IMR-90 (cell line): ENCODE measurements around the gene KRT86. TPM values are rescaled to one million over a fixed set of nuclear protein-coding genes. Genes with fewer than 3 reads are reported as not detected.

Experiments
- ATAC-seq: fragments of 200-7000 bp; cut with Tn5 transposase; 2 replicates; pipeline ENCODE4 v1.9.1; 2020; ENCODE audit warnings: low read depth, mild to moderate bottlenecking, moderate library complexity
- BruUV-seq: library from RNA; stranded (reverse); fragments of 400-500 nt; replicated peaks from 2 replicates; lab custom pipeline; 2021; lab: Mats Ljungman, UMichigan
- CTCF ChIA-PET: fragments of 300-600 bp; formaldehyde crosslinking; extraction: SDS; loops from one replicate; lab custom pipeline; 2021; ENCODE audit warnings: antibody characterized with exemption; lab: Yijun Ruan, JAX
- POLR2A ChIA-PET: fragments of 300-600 bp; sonication (Branson Sonifier 250); formaldehyde crosslinking; loops from one replicate; lab custom pipeline; 2022; ENCODE audit warnings: antibody characterized with exemption; ENCODE audit not compliant: unreplicated experiment; lab: Charles Lee
- DNase-seq: peaks from one replicate; pipeline ENCODE4 v3.0.0; 2013
- H2AFZ ChIP-seq: replicated peaks from 2 replicates; pipeline ENCODE3; 2013; ENCODE audit warnings: low read length, mild to moderate bottlenecking; ENCODE audit not compliant: poor library complexity
- H2AK5ac ChIP-seq: 2 replicates; pipeline ENCODE4 v1.6.1; 2013; ENCODE audit warnings: low read depth, low read length, inconsistent platforms
- H2AK9ac ChIP-seq: replicated peaks from 2 replicates; pipeline ENCODE3; 2013; ENCODE audit warnings: mild to moderate bottlenecking, low read depth, low read length, moderate library complexity; ENCODE audit not compliant: poor library complexity
- H2BK120ac ChIP-seq: 2 replicates; pipeline ENCODE4 v1.6.1; 2013; ENCODE audit warnings: low read depth, low read length, inconsistent platforms
- H2BK15ac ChIP-seq: 3 replicates; pipeline ENCODE4 v1.6.1; 2013; ENCODE audit warnings: low read depth, low read length, inconsistent platforms
- H2BK20ac ChIP-seq: 2 replicates; pipeline ENCODE4 v1.6.1; 2013; ENCODE audit warnings: low read depth, mild to moderate bottlenecking, inconsistent platforms, low read length, moderate library complexity
- H2BK5ac ChIP-seq: 2 replicates; pipeline ENCODE4 v1.6.1; 2013; ENCODE audit warnings: mild to moderate bottlenecking, low read depth, low read length, inconsistent platforms; ENCODE audit not compliant: poor library complexity, severe bottlenecking
- H3K14ac ChIP-seq: replicated peaks from 2 replicates; pipeline ENCODE4 v1.6.1; 2013; ENCODE audit warnings: low read depth, low read length, inconsistent platforms
- H3K18ac ChIP-seq: 2 replicates; pipeline ENCODE4 v1.6.1; 2013; ENCODE audit warnings: low read depth, low read length, control low read depth
- H3K23ac ChIP-seq: 2 replicates; pipeline ENCODE4 v1.6.1; 2013; ENCODE audit warnings: low read depth, low read length, inconsistent platforms
- H3K27ac ChIP-seq: 2 replicates; pipeline ENCODE4 v1.5.1; 2013; ENCODE audit warnings: mild to moderate bottlenecking, control low read depth, low read length; ENCODE audit not compliant: insufficient read depth
- H3K27me3 ChIP-seq: 2 replicates; pipeline ENCODE4 v1.6.1; 2013; ENCODE audit warnings: low read length; ENCODE audit not compliant: control insufficient read depth, insufficient read depth
- H3K36me3 ChIP-seq: 2 replicates; pipeline ENCODE4 v1.6.1; 2013; ENCODE audit warnings: low read length, mixed read lengths; ENCODE audit not compliant: control insufficient read depth, insufficient read depth
- H3K4ac ChIP-seq: 2 replicates; pipeline ENCODE4 v1.6.1; 2013; ENCODE audit warnings: low read depth, low read length, inconsistent platforms
- H3K4me1 ChIP-seq: 2 replicates; pipeline ENCODE4 v1.6.1; 2013; ENCODE audit warnings: low read length, mixed read lengths; ENCODE audit not compliant: control insufficient read depth, insufficient read depth
- H3K4me2 ChIP-seq: 2 replicates; pipeline ENCODE4 v1.6.1; 2013; ENCODE audit warnings: low read depth, mild to moderate bottlenecking, control low read depth, low read length, moderate library complexity
- H3K4me3 ChIP-seq: 2 replicates; pipeline ENCODE4 v1.5.1; 2013; ENCODE audit warnings: low read depth, mild to moderate bottlenecking, control low read depth, low read length, moderate library complexity; ENCODE audit not compliant: insufficient read depth
- H3K56ac ChIP-seq: 2 replicates; pipeline ENCODE4 v1.6.1; 2013; ENCODE audit warnings: low read length, inconsistent platforms; ENCODE audit not compliant: insufficient read depth; ENCODE audit errors: extremely low read depth
- H3K79me1 ChIP-seq, 2 experiments: 2 replicates each; pipeline ENCODE4 v1.6.1; 2013; ENCODE audit warnings: low read length in 2 of 2, inconsistent platforms in 1 of 2, low read depth in 1 of 2
- H3K9ac ChIP-seq: 2 replicates; pipeline ENCODE4 v1.6.1; 2013; ENCODE audit warnings: low read depth, low read length, control low read depth
- H3K9me1 ChIP-seq: 2 replicates; pipeline ENCODE4 v1.6.1; 2013; ENCODE audit warnings: low read length, inconsistent platforms; ENCODE audit not compliant: insufficient read depth
- H3K9me3 ChIP-seq: 2 replicates; pipeline ENCODE4 v1.6.1; 2013; ENCODE audit warnings: low read length; ENCODE audit not compliant: control insufficient read depth, insufficient read depth
- H4K20me1 ChIP-seq: 2 replicates; pipeline ENCODE4 v1.6.1; 2013; ENCODE audit warnings: low read length, inconsistent platforms; ENCODE audit not compliant: insufficient read depth
- H4K5ac ChIP-seq: 2 replicates; pipeline ENCODE4 v1.6.1; 2013; ENCODE audit warnings: mild to moderate bottlenecking, low read depth, low read length, control low read depth
- H4K8ac ChIP-seq, 2 experiments: 2 replicates each; pipeline ENCODE4 v1.6.1; 2013; ENCODE audit warnings: low read depth in 2 of 2, low read length in 2 of 2, control low read depth in 1 of 2, inconsistent platforms in 1 of 2
- H4K91ac ChIP-seq: 2 replicates; pipeline ENCODE4 v1.6.1; 2013; ENCODE audit warnings: low read depth, low read length, inconsistent platforms; ENCODE audit not compliant: insufficient read depth
- BHLHE40 ChIP-seq: fragments of 150-350 bp; IDR thresholded peaks from 2 replicates; pipeline ENCODE4 v1.6.1; 2016; ENCODE audit warnings: mild to moderate bottlenecking, low read depth, low read length
- CEBPB ChIP-seq: IDR thresholded peaks from 2 replicates; pipeline ENCODE4 v1.6.1; 2012; ENCODE audit warnings: low read depth, low read length, improper control_type of control experiment
- CHD1 ChIP-seq: IDR thresholded peaks from 2 replicates; pipeline ENCODE4 v1.6.1; 2012; ENCODE audit warnings: low read depth, low read length, improper control_type of control experiment
- FOS ChIP-seq: fragments of 150-350 bp; IDR thresholded peaks from 2 replicates; pipeline ENCODE4 v1.6.1; 2016; ENCODE audit warnings: low read depth, low read length
- MAFK ChIP-seq: IDR thresholded peaks from 2 replicates; pipeline ENCODE4 v1.6.1; 2012; ENCODE audit warnings: low read depth, low read length, improper control_type of control experiment
- MAZ ChIP-seq: IDR thresholded peaks from 2 replicates; pipeline ENCODE4 v1.6.1; 2012; ENCODE audit warnings: low read depth, mild to moderate bottlenecking, low read length, improper control_type of control experiment, moderate library complexity, borderline replicate concordance
- MXI1 ChIP-seq: IDR thresholded peaks from 2 replicates; pipeline ENCODE4 v1.6.1; 2012; ENCODE audit warnings: low read depth, mild to moderate bottlenecking, low read length, moderate library complexity, borderline replicate concordance
- NFE2L2 ChIP-seq: fragments of 150-350 bp; IDR thresholded peaks from 2 replicates; pipeline ENCODE4 v1.6.1; 2016; ENCODE audit warnings: low read depth, mild to moderate bottlenecking, low read length
- POLR2A ChIP-seq: IDR thresholded peaks from 2 replicates; pipeline ENCODE4 v1.6.1; 2012; ENCODE audit warnings: mild to moderate bottlenecking, low read depth, low read length
- RAD21 ChIP-seq: IDR thresholded peaks from 2 replicates; pipeline ENCODE4 v1.6.1; 2012; ENCODE audit warnings: low read length, improper control_type of control experiment
- RCOR1 ChIP-seq: IDR thresholded peaks from 2 replicates; pipeline ENCODE4 v1.6.1; 2012; ENCODE audit warnings: mild to moderate bottlenecking, low read length, improper control_type of control experiment; ENCODE audit not compliant: insufficient replicate concordance
- RFX5 ChIP-seq: IDR thresholded peaks from 2 replicates; pipeline ENCODE4 v1.8.0; 2012; ENCODE audit warnings: low read depth, mild to moderate bottlenecking, low read length, moderate library complexity
- SMC3 ChIP-seq: fragments of 150-350 bp; IDR thresholded peaks from 2 replicates; pipeline ENCODE4 v1.6.1; 2016; ENCODE audit warnings: low read depth, mild to moderate bottlenecking, antibody characterized with exemption, low read length, moderate library complexity
- WGBS, 2 experiments: methylation state at CpG; one replicate each; pipeline versions ENCODE4 v1.1.5 to v1.1.7; 2013; ENCODE audit warnings: missing lambda C conversion rate in 2 of 2; ENCODE audit not compliant: insufficient read length in 1 of 2; ENCODE audit errors: extremely low coverage in 2 of 2; 5-methylcytosine and 5-hydroxymethylcytosine counted together
- dilution Hi-C: fragments of 300-500 bp; cut with HindIII; formaldehyde crosslinking; loops from one replicate; pipeline ENCODE4 v1.14.3; 2018; ENCODE audit warnings: low sequenced_read_pairs; ENCODE audit not compliant: unreplicated experiment
- in situ Hi-C: fragments of 300-500 bp; cut with MboI; formaldehyde crosslinking; loops from 3 replicates; pipeline ENCODE4 v1.14.3; 2019; ENCODE audit warnings: low sequenced_read_pairs, inconsistent platforms, mixed read lengths
- intact Hi-C: fragments of 100-400 bp; cut with micrococcal nuclease; formaldehyde crosslinking; loops from 2 replicates; pipeline ENCODE4 v1.10.0; 2022
- polyA plus RNA-seq, 3 experiments: library from polyadenylated mRNA; depleted of rRNA; stranded (reverse); fragments of >200 nt; gene quantifications; 2 replicates each; pipeline ENCODE4 v1.2.3, GENCODE V29; 2012; ENCODE audit warnings: low replicate concordance in 1 of 3
- total RNA-seq: library from RNA; depleted of rRNA; stranded (reverse); fragments of >200 nt; gene quantifications from 2 replicates; pipeline ENCODE4 v1.2.3, GENCODE V29; 2012
- TF ChIP-seq, protein P1 (sequence below): conservative IDR thresholded peaks from 2 replicates; pipeline ENCODE4 v1.5.1; 2012; ENCODE audit warnings: mild to moderate bottlenecking, low read depth, low read length, improper control_type of control experiment
- TF ChIP-seq, protein P2 (sequence below): fragments of 150-350 bp; IDR thresholded peaks from 2 replicates; pipeline ENCODE4 v1.6.1; 2017; ENCODE audit warnings: mild to moderate bottlenecking, antibody characterized with exemption, low read length, low read depth
- TF ChIP-seq, protein P3 (sequence below): fragments of 150-350 bp; IDR thresholded peaks from 2 replicates; pipeline ENCODE4 v1.6.1; 2016; ENCODE audit warnings: low read depth, mild to moderate bottlenecking, low read length, moderate library complexity, borderline replicate concordance

KRT86 gene
- total and polyA plus RNA-seq, 2 of the 4 experiments (the other 2 are of a cell fraction), result not detected

DNA sequence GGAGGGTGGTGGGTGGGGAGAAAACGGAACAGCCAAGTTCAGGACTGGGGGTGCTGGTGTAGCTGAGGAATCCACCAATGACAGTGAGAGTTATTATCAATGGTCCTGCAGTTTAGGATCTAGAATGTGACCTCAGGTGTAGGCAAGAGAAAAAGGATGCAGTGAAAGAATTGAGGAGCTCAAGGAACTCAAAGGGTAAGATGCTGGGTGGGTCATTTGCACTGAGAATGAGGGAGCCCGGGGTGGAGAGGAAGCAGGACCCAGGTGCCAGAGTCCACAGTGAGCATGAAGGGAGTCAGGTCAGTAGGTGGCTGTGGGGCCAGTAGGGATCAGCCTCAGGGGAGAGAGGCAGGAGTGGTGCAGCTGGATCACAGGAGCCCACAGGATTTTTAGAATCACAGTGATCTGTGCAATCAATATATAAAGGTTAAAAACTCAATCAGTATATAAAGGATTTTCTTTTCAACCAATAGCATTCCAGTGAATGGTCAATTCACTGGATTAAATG lies 44.6 kb upstream of the KRT86 start:
- Histone ChIP-seq H3K36me3 (no peaks in the 10 kb centered on the region), H2BK5ac (peak overlapping the region; percentile 89), H3K4ac (peak overlapping the region; percentile 99), H4K5ac (peak overlapping the region; percentile 88), H3K4me1 (peaks cover 23% of the 10 kb centered on the region), H4K8ac (peak overlapping the region; percentile 85 to 93), H3K4me2 (no peak overlapping the region), H2BK20ac (peak overlapping the region; percentile 100), H2AK5ac (peak overlapping the region; percentile 94), H4K20me1 (no peaks in the 10 kb centered on the region), H3K56ac (peak overlapping the region; percentile 80), H2AK9ac (peak overlapping the region; percentile 12), H2BK120ac (peak overlapping the region; percentile 100), H3K27ac (peak overlapping the region; percentile 82), H3K79me1 (peaks cover 0 to 17% of the 10 kb centered on the region in 2 experiments; a peak in 2 of 4 replicates), H2AFZ (peak overlapping the region; percentile 80), H3K9me3 (no peaks in the 10 kb centered on the region), H3K9me1 (peaks cover 29% of the 10 kb centered on the region), H2BK15ac (peak overlapping the region; percentile 89; the same call in 2 of the 3 replicates), H3K23ac (peak overlapping the region; percentile 93), H3K27me3 (no peaks in the 10 kb centered on the region), H3K4me3 (no peak overlapping the region), H3K14ac (peak overlapping the region; percentile 74), H3K9ac (0 out of 2 replicates have a peak overlapping the region, but pooled peaks have one; percentile 30), H4K91ac (peak overlapping the region; percentile 98), H3K18ac (peak overlapping the region; percentile 67)
- ATAC-seq (peak; percentile 32), DNase-seq (no peak)
- in situ Hi-C loops, result no loop called here
- dilution Hi-C loops, result no loop called here
- intact Hi-C loops, result loop anchor here (5.0 kb wide), 1 partner anchor 47 kb away; no protein-coding TSS in a partner anchor
- TF ChIP-seq CEBPB (no peak), MXI1 (no peak), NFE2L2 (no peak), RFX5 (no peak), RCOR1 (no peak), BHLHE40 (no peak), POLR2A (no peak), FOS (no peak), SMC3 (no peak), MAFK (no peak), CHD1 (no peak), RAD21 (no peak), MAZ (no peak)
- TF ChIP-seq, protein P1, sequence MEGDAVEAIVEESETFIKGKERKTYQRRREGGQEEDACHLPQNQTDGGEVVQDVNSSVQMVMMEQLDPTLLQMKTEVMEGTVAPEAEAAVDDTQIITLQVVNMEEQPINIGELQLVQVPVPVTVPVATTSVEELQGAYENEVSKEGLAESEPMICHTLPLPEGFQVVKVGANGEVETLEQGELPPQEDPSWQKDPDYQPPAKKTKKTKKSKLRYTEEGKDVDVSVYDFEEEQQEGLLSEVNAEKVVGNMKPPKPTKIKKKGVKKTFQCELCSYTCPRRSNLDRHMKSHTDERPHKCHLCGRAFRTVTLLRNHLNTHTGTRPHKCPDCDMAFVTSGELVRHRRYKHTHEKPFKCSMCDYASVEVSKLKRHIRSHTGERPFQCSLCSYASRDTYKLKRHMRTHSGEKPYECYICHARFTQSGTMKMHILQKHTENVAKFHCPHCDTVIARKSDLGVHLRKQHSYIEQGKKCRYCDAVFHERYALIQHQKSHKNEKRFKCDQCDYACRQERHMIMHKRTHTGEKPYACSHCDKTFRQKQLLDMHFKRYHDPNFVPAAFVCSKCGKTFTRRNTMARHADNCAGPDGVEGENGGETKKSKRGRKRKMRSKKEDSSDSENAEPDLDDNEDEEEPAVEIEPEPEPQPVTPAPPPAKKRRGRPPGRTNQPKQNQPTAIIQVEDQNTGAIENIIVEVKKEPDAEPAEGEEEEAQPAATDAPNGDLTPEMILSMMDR, result no peak
- TF ChIP-seq, protein P2, sequence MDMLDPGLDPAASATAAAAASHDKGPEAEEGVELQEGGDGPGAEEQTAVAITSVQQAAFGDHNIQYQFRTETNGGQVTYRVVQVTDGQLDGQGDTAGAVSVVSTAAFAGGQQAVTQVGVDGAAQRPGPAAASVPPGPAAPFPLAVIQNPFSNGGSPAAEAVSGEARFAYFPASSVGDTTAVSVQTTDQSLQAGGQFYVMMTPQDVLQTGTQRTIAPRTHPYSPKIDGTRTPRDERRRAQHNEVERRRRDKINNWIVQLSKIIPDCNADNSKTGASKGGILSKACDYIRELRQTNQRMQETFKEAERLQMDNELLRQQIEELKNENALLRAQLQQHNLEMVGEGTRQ, result no peak
- TF ChIP-seq, protein P3, sequence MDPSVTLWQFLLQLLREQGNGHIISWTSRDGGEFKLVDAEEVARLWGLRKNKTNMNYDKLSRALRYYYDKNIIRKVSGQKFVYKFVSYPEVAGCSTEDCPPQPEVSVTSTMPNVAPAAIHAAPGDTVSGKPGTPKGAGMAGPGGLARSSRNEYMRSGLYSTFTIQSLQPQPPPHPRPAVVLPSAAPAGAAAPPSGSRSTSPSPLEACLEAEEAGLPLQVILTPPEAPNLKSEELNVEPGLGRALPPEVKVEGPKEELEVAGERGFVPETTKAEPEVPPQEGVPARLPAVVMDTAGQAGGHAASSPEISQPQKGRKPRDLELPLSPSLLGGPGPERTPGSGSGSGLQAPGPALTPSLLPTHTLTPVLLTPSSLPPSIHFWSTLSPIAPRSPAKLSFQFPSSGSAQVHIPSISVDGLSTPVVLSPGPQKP, result no peak
- POLR2A ChIA-PET, result no interaction called here
- BruUV-seq, result no TSS peak
- 88% methylated on average over 1 of the region's 2 CpGs; no CpG with 5 or more reads in 1 of the 2 experiments for WGBS, 2 experiments
- CTCF ChIA-PET, result no interaction called here
